ENCODE measurements around the gene PCMT1. TPM values are rescaled to one million over a fixed set of nuclear protein-coding genes. Genes with fewer than 3 reads are reported as not detected.
A peak's percentile ranks its signal among the peaks of the same experiment; 100 is the strongest.

The PCMT1 gene
- total and polyA plus RNA-seq, 2 of the 13 experiments (the other 11 are each of a cell fraction or from before 2014, with no cell fraction given), result 112 to 169 TPM

DNA sequence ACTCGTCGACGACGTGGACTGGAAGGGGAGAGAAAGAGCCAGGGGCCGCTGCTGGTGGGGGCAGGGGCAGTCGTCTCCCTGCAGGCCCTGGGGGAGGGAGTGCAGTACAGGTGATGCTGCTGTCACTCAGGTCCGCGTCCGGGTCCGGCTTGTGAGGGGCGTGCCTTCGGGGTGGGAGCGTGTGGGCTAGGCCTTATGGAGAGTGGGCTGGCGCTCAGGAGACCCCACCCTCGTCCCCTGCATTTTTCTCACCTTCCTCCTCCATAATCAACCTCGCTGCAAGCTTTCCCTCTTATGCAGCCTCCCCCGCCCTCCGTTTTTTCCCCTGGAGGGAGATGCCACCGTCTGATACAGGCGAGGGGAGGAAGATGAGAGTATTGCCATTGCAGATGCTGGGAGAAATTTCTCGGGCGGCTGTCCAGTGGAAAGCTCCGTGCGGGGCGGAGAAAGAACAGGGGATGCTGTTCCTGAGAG lies 632 bp downstream of the PCMT1 start (continued):
- TF ChIP-seq MBD4 (IDR thresholded peaks at IDR 0.05; ENCODE audit: borderline replicate concordance, low read length) (no peak), SATB2 (CRISPR knock-in tag; IDR thresholded peaks at IDR 0.05) (no peak), ZBTB1 (CRISPR knock-in tag; IDR thresholded peaks at IDR 0.05; ENCODE audit: borderline replicate concordance) (no peak), FOXJ3 (CRISPR knock-in tag; IDR thresholded peaks at IDR 0.05; ENCODE audit: borderline replicate concordance) (no peak), FOXC1 (CRISPR knock-in tag; IDR thresholded peaks at IDR 0.05; ENCODE audit: borderline replicate concordance) (no peak), ZNF563 (CRISPR knock-in tag; IDR thresholded peaks at IDR 0.05) (0 out of 2 replicates have a peak, but pooled peaks have one; percentile 33), ZNF772 (CRISPR knock-in tag; IDR thresholded peaks at IDR 0.05) (no peak), ZNF616 (CRISPR knock-in tag; IDR thresholded peaks at IDR 0.05; ENCODE audit: low read depth) (no peak), ZFP36L1 (CRISPR knock-in tag; IDR thresholded peaks at IDR 0.05) (no peak), ZFY (CRISPR knock-in tag; IDR thresholded peaks at IDR 0.05) (no peak), KLF6 (CRISPR knock-in tag; IDR thresholded peaks at IDR 0.05) (no peak), ZNF773 (CRISPR knock-in tag; IDR thresholded peaks at IDR 0.05; ENCODE audit: borderline replicate concordance) (no peak), ZNF83 (CRISPR knock-in tag; IDR thresholded peaks at IDR 0.05; ENCODE audit: borderline replicate concordance) (no peak), SIX4 (CRISPR knock-in tag; IDR thresholded peaks at IDR 0.05) (no peak), ZNF260 (CRISPR knock-in tag; IDR thresholded peaks at IDR 0.05; ENCODE audit: borderline replicate concordance, low read depth) (no peak), ZNF136 (CRISPR knock-in tag; IDR thresholded peaks at IDR 0.05; ENCODE audit: low read depth) (no peak; the same call in 1 of the 2 replicates), KLF16 (CRISPR knock-in tag; IDR thresholded peaks at IDR 0.05) (no peak), ZNF282 (IDR thresholded peaks at IDR 0.05; ENCODE audit: partially characterized antibody) (no peak), STAG1 (CRISPR knock-in tag; IDR thresholded peaks at IDR 0.05) (no peak)
- TF ChIP-seq, protein P1, sequence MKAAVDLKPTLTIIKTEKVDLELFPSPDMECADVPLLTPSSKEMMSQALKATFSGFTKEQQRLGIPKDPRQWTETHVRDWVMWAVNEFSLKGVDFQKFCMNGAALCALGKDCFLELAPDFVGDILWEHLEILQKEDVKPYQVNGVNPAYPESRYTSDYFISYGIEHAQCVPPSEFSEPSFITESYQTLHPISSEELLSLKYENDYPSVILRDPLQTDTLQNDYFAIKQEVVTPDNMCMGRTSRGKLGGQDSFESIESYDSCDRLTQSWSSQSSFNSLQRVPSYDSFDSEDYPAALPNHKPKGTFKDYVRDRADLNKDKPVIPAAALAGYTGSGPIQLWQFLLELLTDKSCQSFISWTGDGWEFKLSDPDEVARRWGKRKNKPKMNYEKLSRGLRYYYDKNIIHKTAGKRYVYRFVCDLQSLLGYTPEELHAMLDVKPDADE (CRISPR knock-in tag; IDR thresholded peaks at IDR 0.05), result no peak
- TF ChIP-seq, protein P2, sequence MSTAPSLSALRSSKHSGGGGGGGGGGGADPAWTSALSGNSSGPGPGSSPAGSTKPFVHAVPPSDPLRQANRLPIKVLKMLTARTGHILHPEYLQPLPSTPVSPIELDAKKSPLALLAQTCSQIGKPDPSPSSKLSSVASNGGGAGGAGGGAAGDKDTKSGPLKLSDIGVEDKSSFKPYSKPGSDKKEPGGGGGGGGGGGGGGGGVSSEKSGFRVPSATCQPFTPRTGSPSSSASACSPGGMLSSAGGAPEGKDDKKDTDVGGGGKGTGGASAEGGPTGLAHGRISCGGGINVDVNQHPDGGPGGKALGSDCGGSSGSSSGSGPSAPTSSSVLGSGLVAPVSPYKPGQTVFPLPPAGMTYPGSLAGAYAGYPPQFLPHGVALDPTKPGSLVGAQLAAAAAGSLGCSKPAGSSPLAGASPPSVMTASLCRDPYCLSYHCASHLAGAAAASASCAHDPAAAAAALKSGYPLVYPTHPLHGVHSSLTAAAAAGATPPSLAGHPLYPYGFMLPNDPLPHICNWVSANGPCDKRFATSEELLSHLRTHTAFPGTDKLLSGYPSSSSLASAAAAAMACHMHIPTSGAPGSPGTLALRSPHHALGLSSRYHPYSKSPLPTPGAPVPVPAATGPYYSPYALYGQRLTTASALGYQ (CRISPR knock-in tag; IDR thresholded peaks at IDR 0.05), result no peak; the same call in 1 of the 2 replicates
- TF ChIP-seq, protein P3, sequence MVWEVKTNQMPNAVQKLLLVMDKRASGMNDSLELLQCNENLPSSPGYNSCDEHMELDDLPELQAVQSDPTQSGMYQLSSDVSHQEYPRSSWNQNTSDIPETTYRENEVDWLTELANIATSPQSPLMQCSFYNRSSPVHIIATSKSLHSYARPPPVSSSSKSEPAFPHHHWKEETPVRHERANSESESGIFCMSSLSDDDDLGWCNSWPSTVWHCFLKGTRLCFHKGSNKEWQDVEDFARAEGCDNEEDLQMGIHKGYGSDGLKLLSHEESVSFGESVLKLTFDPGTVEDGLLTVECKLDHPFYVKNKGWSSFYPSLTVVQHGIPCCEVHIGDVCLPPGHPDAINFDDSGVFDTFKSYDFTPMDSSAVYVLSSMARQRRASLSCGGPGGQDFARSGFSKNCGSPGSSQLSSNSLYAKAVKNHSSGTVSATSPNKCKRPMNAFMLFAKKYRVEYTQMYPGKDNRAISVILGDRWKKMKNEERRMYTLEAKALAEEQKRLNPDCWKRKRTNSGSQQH (CRISPR knock-in tag; IDR thresholded peaks at IDR 0.05; ENCODE audit: low read depth), result no peak
- TF ChIP-seq, protein P4, sequence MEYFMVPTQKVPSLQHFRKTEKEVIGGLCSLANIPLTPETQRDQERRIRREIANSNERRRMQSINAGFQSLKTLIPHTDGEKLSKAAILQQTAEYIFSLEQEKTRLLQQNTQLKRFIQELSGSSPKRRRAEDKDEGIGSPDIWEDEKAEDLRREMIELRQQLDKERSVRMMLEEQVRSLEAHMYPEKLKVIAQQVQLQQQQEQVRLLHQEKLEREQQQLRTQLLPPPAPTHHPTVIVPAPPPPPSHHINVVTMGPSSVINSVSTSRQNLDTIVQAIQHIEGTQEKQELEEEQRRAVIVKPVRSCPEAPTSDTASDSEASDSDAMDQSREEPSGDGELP (IDR thresholded peaks at IDR 0.05; ENCODE audit: borderline replicate concordance, low read depth), result peak; percentile 69; the same call in 1 of the 2 replicates
- TF ChIP-seq, protein P5, sequence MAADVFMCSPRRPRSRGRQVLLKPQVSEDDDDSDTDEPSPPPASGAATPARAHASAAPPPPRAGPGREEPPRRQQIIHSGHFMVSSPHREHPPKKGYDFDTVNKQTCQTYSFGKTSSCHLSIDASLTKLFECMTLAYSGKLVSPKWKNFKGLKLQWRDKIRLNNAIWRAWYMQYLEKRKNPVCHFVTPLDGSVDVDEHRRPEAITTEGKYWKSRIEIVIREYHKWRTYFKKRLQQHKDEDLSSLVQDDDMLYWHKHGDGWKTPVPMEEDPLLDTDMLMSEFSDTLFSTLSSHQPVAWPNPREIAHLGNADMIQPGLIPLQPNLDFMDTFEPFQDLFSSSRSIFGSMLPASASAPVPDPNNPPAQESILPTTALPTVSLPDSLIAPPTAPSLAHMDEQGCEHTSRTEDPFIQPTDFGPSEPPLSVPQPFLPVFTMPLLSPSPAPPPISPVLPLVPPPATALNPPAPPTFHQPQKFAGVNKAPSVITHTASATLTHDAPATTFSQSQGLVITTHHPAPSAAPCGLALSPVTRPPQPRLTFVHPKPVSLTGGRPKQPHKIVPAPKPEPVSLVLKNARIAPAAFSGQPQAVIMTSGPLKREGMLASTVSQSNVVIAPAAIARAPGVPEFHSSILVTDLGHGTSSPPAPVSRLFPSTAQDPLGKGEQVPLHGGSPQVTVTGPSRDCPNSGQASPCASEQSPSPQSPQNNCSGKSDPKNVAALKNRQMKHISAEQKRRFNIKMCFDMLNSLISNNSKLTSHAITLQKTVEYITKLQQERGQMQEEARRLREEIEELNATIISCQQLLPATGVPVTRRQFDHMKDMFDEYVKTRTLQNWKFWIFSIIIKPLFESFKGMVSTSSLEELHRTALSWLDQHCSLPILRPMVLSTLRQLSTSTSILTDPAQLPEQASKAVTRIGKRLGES (CRISPR knock-in tag; IDR thresholded peaks at IDR 0.05; ENCODE audit: borderline replicate concordance), result no peak
